GM19395 (cell line): ENCODE results near the gene COPB2.

Experiments used
- ATAC-seq: cut with Tn5 transposase; IDR thresholded peaks from one replicate; pipeline ENCODE4 v1.9.1; 2021; ENCODE audit warnings: mild to moderate bottlenecking, moderate library complexity; ENCODE audit not compliant: unreplicated experiment

Gene COPB2

GRCh38 chr3:139309880-139310279, 79.6 kb downstream of the COPB2 start:
- ATAC-seq, result no peak

GRCh38 chr3:139309061-139309591, 80.3 kb downstream of the COPB2 start:
- ATAC-seq, result no peak

- ATAC-seq, result no peak
Measured at GRCh38 chr3:139308560-139308959, 80.9 kb downstream of the COPB2 start.

- ATAC-seq, result no peak
Measured at GRCh38 chr3:139307601-139308555, 81.6 kb downstream of the COPB2 start.
